Type B pancreatic cell (in vitro differentiated cells): ENCODE data around the gene GIPR. TPM values are rescaled to one million over a fixed set of nuclear protein-coding genes. Genes with fewer than 3 reads are reported as not detected.

Experiments used
- DNase-seq: peaks from one replicate; pipeline ENCODE4 v3.0.0; 2021; ENCODE audit warnings: mixed read lengths; ENCODE audit not compliant: unreplicated experiment; ENCODE audit errors: extremely low spot score
- H3K27ac Mint-ChIP-seq: 2 replicates; pipeline ENCODE4 v1.8.0; 2021; ENCODE audit warnings: mild to moderate bottlenecking, mixed read lengths
- H3K27me3 Mint-ChIP-seq: 2 replicates; pipeline ENCODE4 v1.8.0; 2021; ENCODE audit warnings: mixed read lengths
- H3K36me3 Mint-ChIP-seq: 2 replicates; pipeline ENCODE4 v1.8.0; 2021; ENCODE audit warnings: mixed read lengths
- H3K4me1 Mint-ChIP-seq: one replicate; pipeline ENCODE4 v1.8.0; 2021; ENCODE audit warnings: mixed read lengths; ENCODE audit not compliant: unreplicated experiment
- H3K4me3 Mint-ChIP-seq: 2 replicates; pipeline ENCODE4 v1.8.0; 2021; ENCODE audit warnings: mild to moderate bottlenecking, mixed read lengths
- H3K9me3 Mint-ChIP-seq: 2 replicates; pipeline ENCODE4 v1.8.0; 2021; ENCODE audit warnings: mixed read lengths
- CTCF ChIP-seq: fragments of 200-600 bp; sonication (generic); conservative IDR thresholded peaks from 2 replicates; pipeline ENCODE4 v1.5.0; 2021; ENCODE audit warnings: antibody characterized with exemption, mild to moderate bottlenecking
- total RNA-seq: library from RNA; stranded (reverse); gene quantifications from 2 replicates; pipeline ENCODE4 v1.2.1, GENCODE V29; 2021; ENCODE audit warnings: low replicate concordance

Gene GIPR
- total RNA-seq, 1 donor from 2014 or later: 8.0 TPM

GRCh38 chr19:45663800-45664199 lies 4.2 kb upstream of the GIPR start:
- no peak for TF ChIP-seq CTCF
- no peak overlapping the region for H3K4me3 Mint-ChIP-seq
- DNase-seq: no peak
- peaks cover 26% of the 10 kb centered on the region for H3K4me1 Mint-ChIP-seq
- no peaks in the 10 kb centered on the region for H3K9me3 Mint-ChIP-seq
- H3K27ac Mint-ChIP-seq: no peak overlapping the region
- no peaks in the 10 kb centered on the region for H3K36me3 Mint-ChIP-seq
- peaks cover 30% of the 10 kb centered on the region for H3K27me3 Mint-ChIP-seq

- no peaks in the 10 kb centered on the region for H3K9me3 Mint-ChIP-seq
- peaks cover 20% of the 10 kb centered on the region for H3K4me1 Mint-ChIP-seq
- no peak for DNase-seq
- peaks cover 34% of the 10 kb centered on the region for H3K27me3 Mint-ChIP-seq
- peak overlapping the region; percentile 10 for H3K27ac Mint-ChIP-seq
- no peaks in the 10 kb centered on the region for H3K36me3 Mint-ChIP-seq
- H3K4me3 Mint-ChIP-seq: no peak overlapping the region
- no peak for TF ChIP-seq CTCF
These were observed 3.4 kb upstream of the GIPR start for GRCh38 chr19:45664575-45664974.

- peaks cover 56% of the 10 kb centered on the region for H3K27me3 Mint-ChIP-seq
- H3K4me1 Mint-ChIP-seq: peaks cover 23% of the 10 kb centered on the region
- no peak for DNase-seq
- no peaks in the 10 kb centered on the region for H3K9me3 Mint-ChIP-seq
- peak overlapping the region; percentile 90 for H3K27ac Mint-ChIP-seq
- no peaks in the 10 kb centered on the region for H3K36me3 Mint-ChIP-seq
- no peak for TF ChIP-seq CTCF
- H3K4me3 Mint-ChIP-seq: peak overlapping the region; percentile 90
These were observed 386 bp downstream of the GIPR start for GRCh38 chr19:45668342-45668871.

- Mint-ChIP-seq H3K4me3 (peak overlapping the region; percentile 83), H3K27me3 (peaks cover 65% of the 10 kb centered on the region)
These were observed 2.8 kb downstream of the GIPR start for GRCh38 chr19:45670670-45671453.

GRCh38 chr19:45674946-45675345 lies 6.9 kb downstream of the GIPR start:
- no peak for DNase-seq
- no peaks in the 10 kb centered on the region for H3K36me3 Mint-ChIP-seq
- H3K27ac Mint-ChIP-seq: no peak overlapping the region
- TF ChIP-seq CTCF: no peak
- H3K9me3 Mint-ChIP-seq: no peaks in the 10 kb centered on the region
- peak overlapping the region; percentile 51 for H3K4me3 Mint-ChIP-seq
- peaks cover 9% of the 10 kb centered on the region for H3K4me1 Mint-ChIP-seq
- H3K27me3 Mint-ChIP-seq: peaks cover 69% of the 10 kb centered on the region

More at GRCh38 chr19:45670670-45671453, 2.8 kb downstream of the GIPR start:
- H3K36me3 Mint-ChIP-seq: no peaks in the 10 kb centered on the region
- no peaks in the 10 kb centered on the region for H3K9me3 Mint-ChIP-seq
- H3K4me1 Mint-ChIP-seq: peaks cover 18% of the 10 kb centered on the region
- H3K27ac Mint-ChIP-seq: peak overlapping the region; percentile 46
- peak; percentile 80 for DNase-seq
- TF ChIP-seq CTCF: no peak
